Endothelial cell of umbilical vein (primary cell): Measurements from ENCODE around the gene TCF7.

Experiments used
- CTCF ChIP-seq, 2 donors: IDR thresholded peaks; 1 replicate in 1 of 2; 2 replicates in 1 of 2; pipeline ENCODE4 v1.5.1; 2011; ENCODE audit warnings: low read length in 2 of 2, mild to moderate bottlenecking in 2 of 2, moderate library complexity in 2 of 2, control low read depth in 1 of 2, inconsistent platforms in 1 of 2, low read depth in 1 of 2; ENCODE audit not compliant: insufficient read depth in 1 of 2; ENCODE audit errors: extremely low read depth in 1 of 2
- EZH2 ChIP-seq: IDR thresholded peaks from 2 replicates; pipeline ENCODE4 v1.6.1; 2012; ENCODE audit warnings: borderline replicate concordance, low read depth, mild to moderate bottlenecking, moderate library complexity, low read length, inconsistent platforms; ENCODE audit not compliant: severe bottlenecking
- GATA2 ChIP-seq: IDR thresholded peaks from 2 replicates; pipeline ENCODE4 v1.7.0; 2011; ENCODE audit warnings: low read depth, mild to moderate bottlenecking, moderate library complexity, mixed read lengths, low read length; ENCODE audit not compliant: insufficient read length, insufficient read depth
- JUN ChIP-seq: IDR thresholded peaks from 2 replicates; pipeline ENCODE4 v1.6.1; 2011; ENCODE audit warnings: borderline replicate concordance, low read depth; ENCODE audit not compliant: insufficient read length, insufficient read depth
- POLR2A ChIP-seq: IDR thresholded peaks from 2 replicates; pipeline ENCODE4 v1.6.1; 2012; ENCODE audit warnings: low read depth, mild to moderate bottlenecking, control low read depth, low read length
- POLR2AphosphoS5 ChIP-seq: IDR thresholded peaks from 2 replicates; pipeline ENCODE4 v1.6.1; 2012; ENCODE audit warnings: low read depth, mild to moderate bottlenecking, control low read depth, low read length, moderate library complexity; ENCODE audit not compliant: insufficient read depth
- TF ChIP-seq, protein P1 (sequence below): IDR thresholded peaks from 2 replicates; pipeline ENCODE4 v1.6.1; 2011; ENCODE audit not compliant: insufficient read depth, insufficient read length

DNA sequence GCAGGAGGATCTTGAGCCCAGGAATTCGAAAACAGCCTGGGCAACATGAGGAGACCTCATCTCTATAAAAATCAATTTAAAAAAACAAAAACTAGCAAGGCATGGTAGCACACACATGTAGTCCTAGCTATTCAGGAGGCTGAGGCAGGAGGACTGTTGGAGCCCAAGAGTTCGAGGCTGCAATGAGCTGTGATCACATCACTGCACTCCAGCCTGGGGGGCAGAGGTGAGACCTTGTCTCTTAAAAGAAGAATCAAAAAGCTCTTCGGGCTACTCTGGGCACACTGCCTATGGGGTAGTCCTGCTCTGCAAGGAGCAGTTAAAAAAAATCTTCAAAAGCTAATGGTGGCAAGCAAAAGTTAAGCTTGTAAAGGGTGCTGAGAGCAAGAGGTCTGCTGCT, 38.8 kb downstream of the TCF7 start:
- no peak for TF ChIP-seq CTCF (IDR thresholded peaks at IDR 0.05; ENCODE audit: extremely low read depth in 1 of 2, insufficient read depth in 1 of 2, low read depth in 1 of 2, low read length in 2 of 2)
- no peak for TF ChIP-seq EZH2
- TF ChIP-seq, protein P1, sequence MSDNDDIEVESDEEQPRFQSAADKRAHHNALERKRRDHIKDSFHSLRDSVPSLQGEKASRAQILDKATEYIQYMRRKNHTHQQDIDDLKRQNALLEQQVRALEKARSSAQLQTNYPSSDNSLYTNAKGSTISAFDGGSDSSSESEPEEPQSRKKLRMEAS = no peak
- no peak for TF ChIP-seq POLR2A
- TF ChIP-seq POLR2AphosphoS5 = no peak
- no peak for TF ChIP-seq JUN
- TF ChIP-seq GATA2 = no peak
